Measurements from ENCODE around the gene TMEM131.
"Not testable (repeated sequence)": the region's sequence is repeated elsewhere in the genome, so short reads cannot be mapped to it uniquely, and the experiment has no call there.

Gene TMEM131

DNA sequence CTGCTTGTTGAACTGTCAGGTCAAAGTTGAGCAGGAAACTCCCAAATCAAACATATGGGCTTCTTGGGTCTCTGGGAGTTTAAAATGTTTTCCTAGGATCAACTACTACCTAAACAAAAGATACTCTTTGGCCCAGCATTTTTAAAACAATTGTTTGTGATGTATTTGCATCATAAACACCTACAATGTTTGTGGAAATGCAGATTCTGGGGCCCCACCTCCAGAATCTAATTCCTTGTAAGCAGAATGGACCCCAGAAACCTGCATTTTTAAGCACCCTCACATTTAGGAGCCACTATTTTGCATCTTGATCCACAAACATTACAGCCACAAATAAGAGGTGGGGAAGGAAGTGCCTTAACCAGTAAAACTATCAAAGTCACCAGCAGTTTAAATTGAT lies 104.1 kb downstream of the TMEM131 start:
- Mint-ChIP-seq H3K27ac (no peak overlapping the region), H3K9me3 (peaks cover 48% of the 10 kb centered on the region), H3K27me3 (ENCODE audit: low read depth, poor library complexity) (no peaks in the 10 kb centered on the region), H3K36me3 (ENCODE audit: low read depth) (peaks cover 60% of the 10 kb centered on the region), H3K4me1 (peaks cover 12% of the 10 kb centered on the region), H3K4me3 (no peak overlapping the region)
- TF ChIP-seq, protein P1, sequence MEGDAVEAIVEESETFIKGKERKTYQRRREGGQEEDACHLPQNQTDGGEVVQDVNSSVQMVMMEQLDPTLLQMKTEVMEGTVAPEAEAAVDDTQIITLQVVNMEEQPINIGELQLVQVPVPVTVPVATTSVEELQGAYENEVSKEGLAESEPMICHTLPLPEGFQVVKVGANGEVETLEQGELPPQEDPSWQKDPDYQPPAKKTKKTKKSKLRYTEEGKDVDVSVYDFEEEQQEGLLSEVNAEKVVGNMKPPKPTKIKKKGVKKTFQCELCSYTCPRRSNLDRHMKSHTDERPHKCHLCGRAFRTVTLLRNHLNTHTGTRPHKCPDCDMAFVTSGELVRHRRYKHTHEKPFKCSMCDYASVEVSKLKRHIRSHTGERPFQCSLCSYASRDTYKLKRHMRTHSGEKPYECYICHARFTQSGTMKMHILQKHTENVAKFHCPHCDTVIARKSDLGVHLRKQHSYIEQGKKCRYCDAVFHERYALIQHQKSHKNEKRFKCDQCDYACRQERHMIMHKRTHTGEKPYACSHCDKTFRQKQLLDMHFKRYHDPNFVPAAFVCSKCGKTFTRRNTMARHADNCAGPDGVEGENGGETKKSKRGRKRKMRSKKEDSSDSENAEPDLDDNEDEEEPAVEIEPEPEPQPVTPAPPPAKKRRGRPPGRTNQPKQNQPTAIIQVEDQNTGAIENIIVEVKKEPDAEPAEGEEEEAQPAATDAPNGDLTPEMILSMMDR (IDR thresholded peaks at IDR 0.05): no peak
- DNase-seq: no peak

DNA sequence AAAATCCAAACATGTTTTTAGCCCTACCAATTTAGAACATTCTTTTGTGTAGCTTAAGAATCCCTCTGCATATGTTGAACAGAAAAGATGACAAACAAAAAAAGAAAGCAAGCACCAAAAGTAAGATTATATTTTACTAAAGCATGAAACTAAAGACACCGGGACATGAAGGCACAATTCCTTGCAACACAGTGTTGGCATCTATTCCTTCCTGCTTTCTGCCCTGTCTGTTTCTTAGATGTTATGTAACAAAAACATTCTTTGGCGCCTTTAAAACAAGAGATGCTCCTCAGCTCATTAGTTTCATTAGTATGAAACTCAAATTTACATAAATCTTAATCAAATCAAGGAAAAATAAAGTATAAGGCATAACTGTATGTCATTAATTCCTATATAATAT lies 106.6 kb downstream of the TMEM131 start:
- no peak overlapping the region for H3K27ac Mint-ChIP-seq
- no peak for DNase-seq
- peaks cover 60% of the 10 kb centered on the region for H3K36me3 Mint-ChIP-seq (ENCODE audit: low read depth)
- no peaks in the 10 kb centered on the region for H3K27me3 Mint-ChIP-seq (ENCODE audit: low read depth, poor library complexity)
- H3K9me3 Mint-ChIP-seq: peaks cover 48% of the 10 kb centered on the region
- H3K4me1 Mint-ChIP-seq: peaks cover 12% of the 10 kb centered on the region
- H3K4me3 Mint-ChIP-seq: no peak overlapping the region
- TF ChIP-seq, protein P1 (IDR thresholded peaks at IDR 0.05): no peak

DNA sequence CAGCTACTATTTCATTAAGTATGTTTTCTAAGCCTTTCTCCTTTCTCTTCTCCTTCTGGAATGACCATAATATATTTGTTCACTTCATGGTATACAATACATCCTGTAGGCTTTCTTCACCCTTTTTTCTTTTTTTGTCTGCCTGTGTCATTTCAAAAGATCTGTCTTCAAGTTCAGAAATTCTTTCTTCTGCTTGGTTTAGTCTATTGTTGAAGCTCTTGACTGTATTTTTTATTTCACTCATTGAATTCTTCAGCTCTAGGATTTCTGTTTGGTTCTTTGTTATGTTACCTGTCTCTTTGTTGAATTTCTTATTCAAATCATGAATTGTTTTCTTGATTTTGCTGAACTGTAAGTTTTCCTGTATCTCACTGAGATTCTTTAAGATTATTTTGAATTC lies 109.9 kb downstream of the TMEM131 start:
- H3K27me3 Mint-ChIP-seq (ENCODE audit: low read depth, poor library complexity): no peaks in the 10 kb centered on the region
- H3K27ac Mint-ChIP-seq: no peak overlapping the region
- H3K4me3 Mint-ChIP-seq: no peak overlapping the region

DNA sequence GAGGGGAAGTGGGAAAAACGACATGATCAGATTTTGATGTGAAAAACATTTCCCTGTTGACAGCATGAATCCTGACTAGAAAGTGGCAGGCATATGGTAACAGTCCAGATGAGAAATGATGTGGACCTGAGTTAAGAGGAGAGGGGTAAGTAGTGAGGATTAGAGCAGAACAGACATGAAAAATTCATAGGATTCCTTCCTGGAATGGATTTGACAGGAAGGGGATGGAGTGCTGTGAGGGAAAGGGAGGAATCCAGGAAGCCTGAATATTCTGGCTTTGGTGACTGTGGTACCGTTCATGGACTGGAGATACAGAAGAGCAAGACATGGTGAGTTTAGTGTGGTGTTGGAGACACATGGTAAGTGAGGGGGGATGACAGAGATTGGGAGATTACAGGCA lies 115.4 kb downstream of the TMEM131 start:
- TF ChIP-seq, protein P1 (IDR thresholded peaks at IDR 0.05): no peak
- peaks cover 79% of the 10 kb centered on the region for H3K36me3 Mint-ChIP-seq (ENCODE audit: low read depth)
- H3K4me3 Mint-ChIP-seq: no peak overlapping the region
- DNase-seq: no peak
- peak overlapping the region; percentile 15 for H3K27ac Mint-ChIP-seq
- no peaks in the 10 kb centered on the region for H3K4me1 Mint-ChIP-seq
- H3K27me3 Mint-ChIP-seq (ENCODE audit: low read depth, poor library complexity): no peaks in the 10 kb centered on the region
- peaks cover 56% of the 10 kb centered on the region for H3K9me3 Mint-ChIP-seq

More for the DNA sequence above, 109.9 kb downstream of the TMEM131 start:
- H3K36me3 Mint-ChIP-seq (ENCODE audit: low read depth): peaks cover 67% of the 10 kb centered on the region
- H3K4me1 Mint-ChIP-seq: no peaks in the 10 kb centered on the region
- TF ChIP-seq, protein P1 (IDR thresholded peaks at IDR 0.05): no peak
- no peak for DNase-seq
- H3K9me3 Mint-ChIP-seq: peaks cover 43% of the 10 kb centered on the region

DNA sequence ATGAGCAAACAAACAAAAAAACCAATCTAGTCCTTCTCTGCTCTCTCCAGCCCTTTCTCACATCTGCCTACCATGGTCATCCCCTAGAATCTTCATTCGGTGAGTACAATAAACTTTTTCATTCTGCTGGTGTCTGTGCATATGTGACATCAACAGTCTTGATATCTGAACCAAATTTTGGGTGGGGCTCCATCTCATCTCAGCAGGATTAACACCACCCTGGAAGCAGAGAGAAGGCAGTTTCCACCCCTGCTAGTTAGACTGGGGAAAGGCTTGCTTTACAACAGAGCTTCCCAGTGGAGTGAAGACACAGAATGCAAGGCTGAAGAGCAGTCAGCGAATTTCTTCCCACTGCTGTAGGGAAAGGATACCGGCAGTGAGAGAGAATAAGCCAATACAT lies 116.9 kb downstream of the TMEM131 start:
- H3K27me3 Mint-ChIP-seq (ENCODE audit: low read depth, poor library complexity): no peaks in the 10 kb centered on the region
- peaks cover 56% of the 10 kb centered on the region for H3K9me3 Mint-ChIP-seq
- no peaks in the 10 kb centered on the region for H3K4me1 Mint-ChIP-seq
- TF ChIP-seq, protein P1 (IDR thresholded peaks at IDR 0.05): no peak
- no peak overlapping the region for H3K27ac Mint-ChIP-seq
- no peak overlapping the region for H3K4me3 Mint-ChIP-seq
- peaks cover 79% of the 10 kb centered on the region for H3K36me3 Mint-ChIP-seq (ENCODE audit: low read depth)
- DNase-seq: no peak

DNA sequence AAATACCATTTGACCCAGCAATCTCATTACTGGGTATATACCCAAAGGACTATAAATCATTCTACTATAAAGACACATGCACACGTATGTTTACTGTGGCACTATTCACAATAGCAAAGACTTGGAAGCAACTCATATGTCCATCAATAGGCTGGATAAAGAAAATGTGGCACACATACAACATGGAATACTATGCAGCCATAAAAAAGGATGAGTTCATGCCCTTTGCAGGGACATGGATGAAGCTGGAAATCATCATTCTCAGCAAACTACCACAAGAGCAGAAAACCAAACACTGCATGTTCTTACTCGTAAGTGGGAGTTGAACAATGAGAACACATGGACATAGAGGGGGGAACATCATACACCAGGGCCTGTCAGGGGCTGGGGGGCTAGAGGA lies 117.4 kb downstream of the TMEM131 start:
- not testable (repeated sequence) for H3K27me3 Mint-ChIP-seq (ENCODE audit: low read depth, poor library complexity); H3K4me3 Mint-ChIP-seq; H3K4me1 Mint-ChIP-seq; DNase-seq; H3K27ac Mint-ChIP-seq
- Mint-ChIP-seq H3K9me3 (peaks cover 60% of the 10 kb centered on the region), H3K36me3 (ENCODE audit: low read depth) (peaks cover 83% of the 10 kb centered on the region)

All from nephron progenitor cell (in vitro differentiated cells).